HG03045 (cell line): ENCODE data around the gene CCDC152.
"Not testable (repeated sequence)": the region's sequence is repeated elsewhere in the genome, so short reads cannot be mapped to it uniquely, and the experiment has no call there.

Experiments
- ATAC-seq: cut with Tn5 transposase; IDR thresholded peaks from one replicate; pipeline ENCODE4 v1.9.1; 2021; ENCODE audit warnings: mild to moderate bottlenecking, moderate library complexity; ENCODE audit not compliant: unreplicated experiment

The CCDC152 gene

GRCh38 chr5:42843675-42844292 is 87.2 kb downstream of the CCDC152 start:
- no peak for ATAC-seq

DNA sequence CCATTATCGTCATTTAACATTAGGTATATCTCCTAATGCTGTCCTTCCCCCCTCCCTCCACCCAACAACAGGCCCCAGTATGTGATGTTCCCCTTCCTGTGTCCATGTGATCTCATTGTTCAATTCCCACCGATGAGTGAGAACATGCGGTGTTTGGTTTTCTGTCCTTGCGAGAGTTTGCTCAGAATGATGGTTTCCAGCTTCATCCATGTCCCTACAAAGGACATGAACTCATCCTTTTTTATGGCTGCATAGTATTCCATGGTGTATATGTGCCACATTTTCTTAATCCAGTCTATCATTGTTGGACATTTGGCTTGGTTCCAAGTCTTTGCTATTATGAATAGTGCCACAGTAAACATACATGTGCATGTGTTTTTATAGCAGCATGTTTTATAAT is 87.8 kb downstream of the CCDC152 start:
- not testable (repeated sequence) for ATAC-seq

- ATAC-seq: no peak
Observed at GRCh38 chr5:42848545-42848944, 91.9 kb downstream of the CCDC152 start.

DNA sequence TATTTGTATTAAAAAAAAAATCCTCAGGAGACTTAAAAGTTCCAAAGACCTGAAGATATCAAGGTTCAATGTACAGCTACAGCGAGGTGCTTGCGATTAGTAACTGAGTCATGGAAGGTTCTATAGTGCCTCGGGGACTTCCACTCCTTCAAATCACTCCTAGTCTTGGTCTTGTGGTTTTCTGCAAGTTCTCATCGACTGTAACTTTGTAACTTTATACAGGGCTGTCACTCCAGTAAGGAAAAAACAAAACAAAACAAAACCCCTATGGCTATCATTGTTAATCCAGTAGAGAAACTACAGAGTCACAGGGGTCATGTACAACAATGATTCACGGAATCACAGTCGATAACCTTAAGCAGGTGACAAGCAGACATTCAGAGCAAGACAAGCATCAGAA is 94.9 kb downstream of the CCDC152 start:
- ATAC-seq: no peak
